DMS53 treated with DMSO at 0.1 percent for 48 hours (cell line): ENCODE results near the gene TTYH2.
A peak's percentile ranks its signal among the peaks of the same experiment; 100 is the strongest.

Experiments used
- DNase-seq: peaks from one replicate; lab custom pipeline; 2025; ENCODE audit not compliant: unreplicated experiment; lab: John Stamatoyannopoulos, UW

Gene TTYH2

GRCh38 chr17:74282587-74283370 is 69.4 kb downstream of the TTYH2 start:
- no peak for DNase-seq

GRCh38 chr17:74283371-74283673 is 70.0 kb downstream of the TTYH2 start:
- DNase-seq = no peak

GRCh38 chr17:74287031-74287602 is 73.7 kb downstream of the TTYH2 start:
- DNase-seq = no peak

GRCh38 chr17:74288785-74289184 is 75.4 kb downstream of the TTYH2 start:
- DNase-seq = no peak

- DNase-seq = no peak
Observed at GRCh38 chr17:74289688-74290087, 76.3 kb downstream of the TTYH2 start.

- DNase-seq = no peak
Observed at GRCh38 chr17:74290340-74290739, 77.0 kb downstream of the TTYH2 start.

GRCh38 chr17:74292495-74292894 is 79.1 kb downstream of the TTYH2 start:
- no peak for DNase-seq

- peak; percentile 67 for DNase-seq
Observed at GRCh38 chr17:74295625-74296547, 82.5 kb downstream of the TTYH2 start.

GRCh38 chr17:74296548-74296936 is 83.2 kb downstream of the TTYH2 start:
- DNase-seq = peak; percentile 56

GRCh38 chr17:74297941-74298340 is 84.6 kb downstream of the TTYH2 start:
- DNase-seq = no peak

- no peak for DNase-seq
Observed at GRCh38 chr17:74298778-74299177, 85.4 kb downstream of the TTYH2 start.

- no peak for DNase-seq
Observed at GRCh38 chr17:74299226-74300009, 86.0 kb downstream of the TTYH2 start.

- no peak for DNase-seq
Observed at GRCh38 chr17:74303305-74303704, 89.9 kb downstream of the TTYH2 start.

GRCh38 chr17:74304184-74304583 is 90.8 kb downstream of the TTYH2 start:
- DNase-seq = no peak

GRCh38 chr17:74305865-74306654 is 92.7 kb downstream of the TTYH2 start:
- DNase-seq = peak; percentile 20

GRCh38 chr17:74307984-74308773 is 94.8 kb downstream of the TTYH2 start:
- DNase-seq = no peak

GRCh38 chr17:74309902-74310301 is 96.5 kb downstream of the TTYH2 start:
- no peak for DNase-seq
